ENCODE measurements around the gene OR51A2. TPM values are rescaled to one million over a fixed set of nuclear protein-coding genes. Genes with fewer than 3 reads are reported as not detected.

The OR51A2 gene
- total and polyA plus RNA-seq, 2 of the 13 experiments (the other 11 are each of a cell fraction or from before 2014, with no cell fraction given) = not detected

DNA sequence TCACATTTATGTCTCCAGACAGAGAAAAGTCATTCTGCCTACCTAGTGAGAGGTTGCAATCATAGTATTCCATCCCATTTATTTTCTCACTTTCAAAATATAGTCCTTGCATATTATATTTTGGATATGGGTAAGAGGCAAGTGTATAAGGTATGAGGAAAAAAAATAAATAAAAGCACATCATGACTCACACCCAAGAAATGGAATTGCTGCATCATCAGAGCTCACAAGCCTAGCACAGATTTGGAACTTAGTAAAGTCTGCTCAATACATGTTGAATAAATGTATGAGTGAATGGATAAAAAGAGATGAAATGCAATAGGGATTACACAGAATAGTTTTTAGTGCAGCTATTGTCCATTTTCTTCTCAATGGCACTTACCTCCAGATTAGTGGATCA lies 28.9 kb downstream of the OR51A2 start:
- DNase-seq (ENCODE audit: low spot score) (no peak), ATAC-seq (no peak), FAIRE-seq (no peak)
- H3K4me2 ChIP-seq (ENCODE audit: low read depth, low read length) = no peak overlapping the region
- no peaks in the 10 kb centered on the region for H3K36me3 ChIP-seq (replicated peaks in 1 of 2; ENCODE audit: control insufficient read depth in 1 of 2, insufficient read depth in 2 of 2, low read length in 2 of 2)
- intact Hi-C loops (cut with micrococcal nuclease; ENCODE audit: unreplicated experiment) = no loop called here
- CTCF ChIA-PET (ENCODE audit: low intra/inter-chr PET ratio, low total read pairs) = no interaction called here
- in situ Hi-C loops (cut with HindIII; ENCODE audit: extremely low pct_ligation_motif_present, low pct_unique_long_range_greater_than_20kb) = no loop called here
- TF ChIP-seq ARNT2 (CRISPR knock-in tag; IDR thresholded peaks at IDR 0.05; ENCODE audit: low read depth) = no peak
- no peak for TF ChIP-seq FOSL2 (CRISPR knock-in tag; IDR thresholded peaks at IDR 0.05)
- TF ChIP-seq ZNF468 (CRISPR knock-in tag; IDR thresholded peaks at IDR 0.05) = no peak
- TF ChIP-seq WIZ (CRISPR knock-in tag; IDR thresholded peaks at IDR 0.05) = no peak
- TF ChIP-seq, protein P1, sequence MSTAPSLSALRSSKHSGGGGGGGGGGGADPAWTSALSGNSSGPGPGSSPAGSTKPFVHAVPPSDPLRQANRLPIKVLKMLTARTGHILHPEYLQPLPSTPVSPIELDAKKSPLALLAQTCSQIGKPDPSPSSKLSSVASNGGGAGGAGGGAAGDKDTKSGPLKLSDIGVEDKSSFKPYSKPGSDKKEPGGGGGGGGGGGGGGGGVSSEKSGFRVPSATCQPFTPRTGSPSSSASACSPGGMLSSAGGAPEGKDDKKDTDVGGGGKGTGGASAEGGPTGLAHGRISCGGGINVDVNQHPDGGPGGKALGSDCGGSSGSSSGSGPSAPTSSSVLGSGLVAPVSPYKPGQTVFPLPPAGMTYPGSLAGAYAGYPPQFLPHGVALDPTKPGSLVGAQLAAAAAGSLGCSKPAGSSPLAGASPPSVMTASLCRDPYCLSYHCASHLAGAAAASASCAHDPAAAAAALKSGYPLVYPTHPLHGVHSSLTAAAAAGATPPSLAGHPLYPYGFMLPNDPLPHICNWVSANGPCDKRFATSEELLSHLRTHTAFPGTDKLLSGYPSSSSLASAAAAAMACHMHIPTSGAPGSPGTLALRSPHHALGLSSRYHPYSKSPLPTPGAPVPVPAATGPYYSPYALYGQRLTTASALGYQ (CRISPR knock-in tag; IDR thresholded peaks at IDR 0.05) = no peak
- TF ChIP-seq, protein P2, sequence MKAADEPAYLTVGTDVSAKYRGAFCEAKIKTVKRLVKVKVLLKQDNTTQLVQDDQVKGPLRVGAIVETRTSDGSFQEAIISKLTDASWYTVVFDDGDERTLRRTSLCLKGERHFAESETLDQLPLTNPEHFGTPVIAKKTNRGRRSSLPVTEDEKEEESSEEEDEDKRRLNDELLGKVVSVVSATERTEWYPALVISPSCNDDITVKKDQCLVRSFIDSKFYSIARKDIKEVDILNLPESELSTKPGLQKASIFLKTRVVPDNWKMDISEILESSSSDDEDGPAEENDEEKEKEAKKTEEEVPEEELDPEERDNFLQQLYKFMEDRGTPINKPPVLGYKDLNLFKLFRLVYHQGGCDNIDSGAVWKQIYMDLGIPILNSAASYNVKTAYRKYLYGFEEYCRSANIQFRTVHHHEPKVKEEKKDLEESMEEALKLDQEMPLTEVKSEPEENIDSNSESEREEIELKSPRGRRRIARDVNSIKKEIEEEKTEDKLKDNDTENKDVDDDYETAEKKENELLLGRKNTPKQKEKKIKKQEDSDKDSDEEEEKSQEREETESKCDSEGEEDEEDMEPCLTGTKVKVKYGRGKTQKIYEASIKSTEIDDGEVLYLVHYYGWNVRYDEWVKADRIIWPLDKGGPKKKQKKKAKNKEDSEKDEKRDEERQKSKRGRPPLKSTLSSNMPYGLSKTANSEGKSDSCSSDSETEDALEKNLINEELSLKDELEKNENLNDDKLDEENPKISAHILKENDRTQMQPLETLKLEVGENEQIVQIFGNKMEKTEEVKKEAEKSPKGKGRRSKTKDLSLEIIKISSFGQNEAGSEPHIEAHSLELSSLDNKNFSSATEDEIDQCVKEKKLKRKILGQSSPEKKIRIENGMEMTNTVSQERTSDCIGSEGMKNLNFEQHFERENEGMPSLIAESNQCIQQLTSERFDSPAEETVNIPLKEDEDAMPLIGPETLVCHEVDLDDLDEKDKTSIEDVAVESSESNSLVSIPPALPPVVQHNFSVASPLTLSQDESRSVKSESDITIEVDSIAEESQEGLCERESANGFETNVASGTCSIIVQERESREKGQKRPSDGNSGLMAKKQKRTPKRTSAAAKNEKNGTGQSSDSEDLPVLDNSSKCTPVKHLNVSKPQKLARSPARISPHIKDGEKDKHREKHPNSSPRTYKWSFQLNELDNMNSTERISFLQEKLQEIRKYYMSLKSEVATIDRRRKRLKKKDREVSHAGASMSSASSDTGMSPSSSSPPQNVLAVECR (CRISPR knock-in tag; IDR thresholded peaks at IDR 0.05; ENCODE audit: borderline replicate concordance) = no peak
- TF ChIP-seq, protein P3, sequence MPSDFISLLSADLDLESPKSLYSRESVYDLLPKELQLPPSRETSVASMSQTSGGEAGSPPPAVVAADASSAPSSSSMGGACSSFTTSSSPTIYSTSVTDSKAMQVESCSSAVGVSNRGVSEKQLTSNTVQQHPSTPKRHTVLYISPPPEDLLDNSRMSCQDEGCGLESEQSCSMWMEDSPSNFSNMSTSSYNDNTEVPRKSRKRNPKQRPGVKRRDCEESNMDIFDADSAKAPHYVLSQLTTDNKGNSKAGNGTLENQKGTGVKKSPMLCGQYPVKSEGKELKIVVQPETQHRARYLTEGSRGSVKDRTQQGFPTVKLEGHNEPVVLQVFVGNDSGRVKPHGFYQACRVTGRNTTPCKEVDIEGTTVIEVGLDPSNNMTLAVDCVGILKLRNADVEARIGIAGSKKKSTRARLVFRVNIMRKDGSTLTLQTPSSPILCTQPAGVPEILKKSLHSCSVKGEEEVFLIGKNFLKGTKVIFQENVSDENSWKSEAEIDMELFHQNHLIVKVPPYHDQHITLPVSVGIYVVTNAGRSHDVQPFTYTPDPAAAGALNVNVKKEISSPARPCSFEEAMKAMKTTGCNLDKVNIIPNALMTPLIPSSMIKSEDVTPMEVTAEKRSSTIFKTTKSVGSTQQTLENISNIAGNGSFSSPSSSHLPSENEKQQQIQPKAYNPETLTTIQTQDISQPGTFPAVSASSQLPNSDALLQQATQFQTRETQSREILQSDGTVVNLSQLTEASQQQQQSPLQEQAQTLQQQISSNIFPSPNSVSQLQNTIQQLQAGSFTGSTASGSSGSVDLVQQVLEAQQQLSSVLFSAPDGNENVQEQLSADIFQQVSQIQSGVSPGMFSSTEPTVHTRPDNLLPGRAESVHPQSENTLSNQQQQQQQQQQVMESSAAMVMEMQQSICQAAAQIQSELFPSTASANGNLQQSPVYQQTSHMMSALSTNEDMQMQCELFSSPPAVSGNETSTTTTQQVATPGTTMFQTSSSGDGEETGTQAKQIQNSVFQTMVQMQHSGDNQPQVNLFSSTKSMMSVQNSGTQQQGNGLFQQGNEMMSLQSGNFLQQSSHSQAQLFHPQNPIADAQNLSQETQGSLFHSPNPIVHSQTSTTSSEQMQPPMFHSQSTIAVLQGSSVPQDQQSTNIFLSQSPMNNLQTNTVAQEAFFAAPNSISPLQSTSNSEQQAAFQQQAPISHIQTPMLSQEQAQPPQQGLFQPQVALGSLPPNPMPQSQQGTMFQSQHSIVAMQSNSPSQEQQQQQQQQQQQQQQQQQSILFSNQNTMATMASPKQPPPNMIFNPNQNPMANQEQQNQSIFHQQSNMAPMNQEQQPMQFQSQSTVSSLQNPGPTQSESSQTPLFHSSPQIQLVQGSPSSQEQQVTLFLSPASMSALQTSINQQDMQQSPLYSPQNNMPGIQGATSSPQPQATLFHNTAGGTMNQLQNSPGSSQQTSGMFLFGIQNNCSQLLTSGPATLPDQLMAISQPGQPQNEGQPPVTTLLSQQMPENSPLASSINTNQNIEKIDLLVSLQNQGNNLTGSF (CRISPR knock-in tag; IDR thresholded peaks at IDR 0.05) = no peak
- no peak for TF ChIP-seq ZNF530 (CRISPR knock-in tag; IDR thresholded peaks at IDR 0.05; ENCODE audit: low read depth)
- no peak for TF ChIP-seq ZNF703 (CRISPR knock-in tag; IDR thresholded peaks at IDR 0.05; ENCODE audit: borderline replicate concordance)
- peaks cover 0 to 3% of the 10 kb centered on the region in 2 experiments; a peak in 1 of 5 replicates for H3K27me3 ChIP-seq (ENCODE audit: control insufficient read depth in 1 of 2, insufficient read depth in 2 of 2, low read length in 2 of 2)
- no peaks in the 10 kb centered on the region for H3K79me2 ChIP-seq (ENCODE audit: insufficient read depth, low read length)
- no TSS peak for BruUV-seq (replicated peaks)
- H4K20me1 ChIP-seq (ENCODE audit: insufficient read depth, low read length) = no peaks in the 10 kb centered on the region
- H3K9ac ChIP-seq (ENCODE audit: insufficient read depth, low read depth, low read length) = no peak overlapping the region
- H3K4me1 ChIP-seq (ENCODE audit: insufficient read depth, low read length) = no peaks in the 10 kb centered on the region
- no peak overlapping the region for H2AFZ ChIP-seq (ENCODE audit: low read length)
- H3K9me3 ChIP-seq (ENCODE audit: low read length) = no peaks in the 10 kb centered on the region
- H3K27ac ChIP-seq (ENCODE audit: extremely low read length, insufficient read depth, low read length) = no peak overlapping the region
- H3K4me3 ChIP-seq (replicated peaks in 1 of 3; ENCODE audit: insufficient read depth in 1 of 3, low read depth in 2 of 3, low read length in 3 of 3) = no peak overlapping the region
- POLR2A ChIA-PET = no interaction called here

Measured in HepG2 (cell line).